ENCODE results near the gene DROSHA. TPM values are rescaled to one million over a fixed set of nuclear protein-coding genes. Genes with fewer than 3 reads are reported as not detected.
"Not testable (repeated sequence)": the region's sequence is repeated elsewhere in the genome, so short reads cannot be mapped to it uniquely, and the experiment has no call there.

DROSHA gene
- total RNA-seq, 1 donor from 2014 or later, result 68.8 TPM

DNA sequence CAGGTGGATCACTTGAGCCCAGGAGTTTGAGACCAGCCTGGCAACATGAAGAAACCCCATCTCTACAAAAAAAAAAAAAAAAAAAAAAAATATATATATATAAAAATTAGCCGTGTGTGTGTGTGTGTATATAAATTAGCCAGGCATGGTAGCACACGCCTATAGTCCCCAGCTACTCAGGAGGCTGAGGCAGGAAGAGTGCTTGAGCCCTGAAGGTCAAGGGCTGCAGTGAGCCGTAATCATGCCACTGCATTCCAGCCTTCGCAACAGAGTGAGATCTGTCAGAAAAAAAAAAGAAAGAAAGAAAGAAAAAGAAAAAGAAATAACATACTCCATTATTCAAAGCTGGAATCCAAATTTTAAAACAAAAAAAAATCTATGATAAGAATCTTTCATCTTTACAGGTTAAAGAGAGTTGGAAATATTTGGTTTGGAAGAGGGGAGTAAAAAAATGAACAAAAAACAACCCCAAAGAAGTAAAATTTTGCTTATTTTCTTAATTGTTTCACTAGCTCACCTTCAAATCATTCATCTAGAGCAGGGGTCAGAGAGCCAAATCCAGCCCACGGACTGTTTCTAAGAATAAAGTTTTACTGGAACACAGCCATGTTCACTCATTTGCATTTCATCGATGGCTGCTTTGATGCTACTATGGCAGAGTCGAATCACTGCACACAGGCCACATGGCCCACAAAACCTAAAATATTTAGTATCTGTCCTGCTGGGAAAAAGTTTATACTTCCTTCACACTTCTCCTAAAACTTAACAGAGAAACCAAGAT is 109.9 kb downstream of the DROSHA start:
- intact Hi-C loops (cut with micrococcal nuclease), result no loop called here

GRCh38 chr5:31417512-31417911 is 114.4 kb downstream of the DROSHA start:
- intact Hi-C loops (cut with micrococcal nuclease), result no loop called here

- intact Hi-C loops (cut with micrococcal nuclease), result no loop called here
Measured at GRCh38 chr5:31416547-31416946, 115.3 kb downstream of the DROSHA start.

DNA sequence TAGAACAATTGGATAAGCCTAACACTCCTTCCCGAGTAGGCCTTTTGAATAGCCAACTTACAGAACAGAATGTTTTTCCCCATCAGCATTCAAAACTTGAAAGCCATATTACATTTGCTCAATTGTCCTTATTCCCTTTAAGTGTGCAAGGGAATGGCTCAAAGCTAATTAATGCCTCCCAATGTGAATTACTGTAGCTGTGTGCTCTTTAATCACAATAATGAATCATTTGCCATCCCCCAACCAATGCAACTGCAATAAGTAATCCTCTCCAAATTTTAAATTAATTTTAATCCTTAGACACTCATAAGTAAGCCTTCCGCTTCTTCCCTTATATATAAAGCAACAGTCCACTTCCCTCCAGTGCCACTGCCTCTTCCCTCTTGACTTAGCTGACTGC is 115.9 kb downstream of the DROSHA start:
- intact Hi-C loops (cut with micrococcal nuclease), result no loop called here

DNA sequence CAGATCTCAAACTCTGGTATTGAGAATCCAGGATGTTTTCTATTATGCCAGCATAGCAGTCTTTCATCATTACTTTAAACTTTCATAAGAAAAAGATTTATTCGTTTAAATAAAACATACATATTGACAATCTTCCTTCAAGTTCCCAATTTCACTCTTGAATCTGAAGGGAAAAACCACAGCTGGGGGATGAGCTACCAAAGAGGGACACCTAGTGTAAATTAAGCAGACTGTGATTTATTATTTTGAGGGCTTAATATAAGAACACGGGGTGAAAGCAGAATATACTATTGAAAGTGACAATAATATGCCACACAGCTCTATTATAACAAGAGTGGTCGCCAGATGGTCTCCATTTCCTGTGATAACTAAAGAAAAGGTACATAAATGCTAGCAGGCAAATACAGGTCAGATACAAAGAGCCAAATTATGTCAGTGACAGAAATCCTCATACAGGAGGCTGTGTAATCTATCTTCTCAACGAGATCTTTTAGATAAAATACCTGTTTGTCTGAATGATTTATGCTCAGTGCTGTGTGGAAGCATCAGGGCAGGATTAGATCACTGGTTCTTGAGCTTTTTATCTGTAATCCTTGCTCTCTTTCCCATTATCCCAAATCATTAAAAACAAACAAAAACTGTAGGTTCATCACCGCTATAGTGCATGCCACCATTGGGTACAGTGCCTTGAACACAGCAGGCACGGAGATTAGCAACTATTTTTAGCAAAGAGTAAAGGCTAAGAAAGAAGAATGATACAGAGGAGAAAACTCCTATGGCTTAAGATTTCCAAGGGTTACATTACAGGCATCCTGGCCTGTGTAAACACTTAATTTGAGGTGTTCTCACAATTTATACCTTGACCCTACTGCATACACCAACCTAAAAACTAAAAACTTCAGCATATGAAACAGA is 116.6 kb downstream of the DROSHA start:
- intact Hi-C loops (cut with micrococcal nuclease), result no loop called here

- intact Hi-C loops (cut with micrococcal nuclease), result no loop called here
Measured at GRCh38 chr5:31413030-31413812, 118.7 kb downstream of the DROSHA start.

DNA sequence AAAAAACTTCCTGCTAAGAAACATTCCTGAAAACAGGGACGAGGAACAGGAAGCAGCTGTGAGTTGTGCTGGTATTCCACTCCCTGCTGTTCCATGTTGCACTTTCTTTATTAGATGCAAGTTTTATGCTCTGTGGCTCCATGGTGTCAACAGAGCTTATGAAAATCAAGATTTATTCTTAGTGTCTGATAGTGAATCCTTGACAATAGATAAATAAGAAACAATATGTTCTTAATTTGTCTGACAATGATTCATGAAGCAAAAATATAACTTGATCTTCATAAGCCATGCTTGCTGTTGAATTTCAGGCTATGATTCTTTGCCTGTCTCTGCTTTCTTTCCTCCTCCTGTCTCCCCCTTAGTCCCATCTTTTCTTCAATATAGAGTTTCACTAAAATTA is 119.6 kb downstream of the DROSHA start:
- intact Hi-C loops (cut with micrococcal nuclease), result no loop called here

DNA sequence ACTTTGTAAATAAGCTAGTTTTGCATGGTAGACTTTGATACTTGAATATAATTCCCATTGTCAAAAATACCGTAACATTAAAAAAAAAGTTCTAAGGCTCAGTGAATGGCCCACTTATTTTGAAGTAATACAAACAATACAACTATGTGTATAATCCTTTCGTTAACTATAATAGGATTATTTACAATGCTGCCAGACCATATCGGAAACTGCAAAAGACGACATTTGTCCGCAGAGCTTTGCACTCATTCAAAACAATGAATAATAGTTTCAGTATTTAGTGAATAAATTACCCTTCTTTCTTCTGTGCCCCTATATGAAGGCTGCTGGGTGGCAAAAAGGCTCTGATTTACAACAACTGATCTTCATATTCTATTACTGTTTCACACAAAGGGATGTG is 121.8 kb downstream of the DROSHA start:
- intact Hi-C loops (cut with micrococcal nuclease), result no loop called here

DNA sequence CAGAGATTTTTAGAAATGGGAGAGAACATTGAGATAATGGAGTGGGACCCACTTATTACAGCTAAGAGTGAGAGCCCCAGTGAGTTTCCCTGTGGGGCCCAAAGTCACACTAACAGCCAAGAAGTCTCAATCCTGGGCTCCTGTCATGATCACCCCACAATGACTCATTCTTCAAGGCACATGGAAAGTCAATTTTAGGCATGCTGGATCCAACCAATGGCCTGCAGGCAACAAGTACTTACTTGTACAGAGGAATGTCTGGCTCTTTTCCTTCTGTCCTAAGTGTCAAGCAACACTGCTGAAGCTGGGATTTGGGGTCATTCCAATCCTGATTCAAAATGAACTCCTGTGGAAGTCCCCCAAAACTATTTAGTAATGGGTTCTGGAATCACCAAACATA is 123.1 kb downstream of the DROSHA start:
- intact Hi-C loops (cut with micrococcal nuclease), result no loop called here

DNA sequence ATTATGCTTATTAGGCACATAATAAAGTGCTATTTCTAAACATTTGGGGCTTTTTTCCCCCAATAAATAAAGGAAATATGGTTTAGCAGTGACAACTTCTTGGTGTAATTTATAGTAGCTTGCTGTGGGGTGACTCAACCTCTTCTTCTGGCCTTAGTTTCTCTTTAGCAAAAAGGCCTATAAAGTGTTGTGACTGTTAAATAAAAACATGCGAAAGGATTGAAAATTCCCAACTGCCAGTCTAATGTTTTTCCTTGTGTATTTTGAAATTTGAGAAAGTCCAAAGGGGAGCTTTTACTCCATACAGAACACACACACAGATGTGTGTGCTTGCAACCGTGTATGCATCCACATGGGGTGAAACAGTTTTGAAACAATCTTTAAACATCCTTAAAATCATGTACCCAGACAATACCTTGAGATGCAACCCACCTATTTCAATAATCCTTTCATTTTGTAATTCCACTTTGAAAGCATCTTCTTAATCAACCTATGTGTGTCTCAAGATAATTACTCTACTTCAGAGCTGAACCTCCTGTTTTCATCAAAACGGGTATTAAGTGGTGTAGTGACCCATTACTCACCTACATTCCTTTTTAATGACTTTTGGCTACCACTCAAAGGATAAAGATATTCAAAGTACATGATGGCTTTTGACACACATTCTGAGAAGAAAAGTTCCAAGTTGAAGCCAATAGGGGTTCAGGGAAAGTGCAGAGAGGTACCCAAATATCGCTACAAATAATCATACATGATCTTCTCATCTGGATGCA is 123.8 kb downstream of the DROSHA start:
- intact Hi-C loops (cut with micrococcal nuclease), result no loop called here

DNA sequence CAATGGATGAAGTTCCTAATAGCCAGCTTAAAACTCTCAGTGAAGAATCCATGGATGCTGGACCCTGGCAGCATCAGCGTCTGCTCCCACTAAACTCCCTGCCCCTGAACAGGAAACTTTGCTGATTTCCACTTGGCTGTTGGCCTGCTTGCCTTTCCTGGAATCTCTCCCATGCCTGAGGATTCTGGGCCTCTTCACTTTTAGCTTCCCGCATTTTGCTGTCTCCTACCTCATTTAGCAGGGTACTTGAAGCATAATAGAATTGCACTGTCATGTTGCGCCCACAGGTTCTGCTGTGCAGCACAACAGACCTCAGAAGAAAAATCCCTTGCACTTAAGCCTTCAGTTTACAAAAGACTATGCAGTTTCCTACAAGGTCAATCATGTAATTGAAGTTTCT is 127.6 kb downstream of the DROSHA start:
- intact Hi-C loops (cut with micrococcal nuclease), result no loop called here

DNA sequence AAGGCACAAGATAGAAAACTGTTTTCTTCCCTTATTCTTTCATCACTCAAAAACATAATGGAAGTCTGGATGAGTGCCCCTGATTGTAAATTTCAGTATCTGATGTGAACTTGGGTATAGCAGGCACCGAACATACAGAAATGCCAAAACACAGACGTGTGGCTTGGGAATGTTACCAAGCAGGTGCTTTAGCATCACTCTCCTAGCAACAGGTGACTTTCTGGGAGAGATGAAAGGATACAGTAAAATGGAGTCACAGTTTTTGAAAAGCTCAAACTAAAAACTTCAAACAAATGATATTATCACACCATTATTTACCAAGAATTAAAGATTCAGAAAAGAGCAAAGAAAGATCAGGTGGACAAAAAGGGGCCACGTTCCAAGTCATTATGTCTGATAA is 130.2 kb downstream of the DROSHA start:
- intact Hi-C loops (cut with micrococcal nuclease), result no loop called here

GRCh38 chr5:31397926-31398557 is 133.9 kb downstream of the DROSHA start:
- intact Hi-C loops (cut with micrococcal nuclease), result no loop called here

DNA sequence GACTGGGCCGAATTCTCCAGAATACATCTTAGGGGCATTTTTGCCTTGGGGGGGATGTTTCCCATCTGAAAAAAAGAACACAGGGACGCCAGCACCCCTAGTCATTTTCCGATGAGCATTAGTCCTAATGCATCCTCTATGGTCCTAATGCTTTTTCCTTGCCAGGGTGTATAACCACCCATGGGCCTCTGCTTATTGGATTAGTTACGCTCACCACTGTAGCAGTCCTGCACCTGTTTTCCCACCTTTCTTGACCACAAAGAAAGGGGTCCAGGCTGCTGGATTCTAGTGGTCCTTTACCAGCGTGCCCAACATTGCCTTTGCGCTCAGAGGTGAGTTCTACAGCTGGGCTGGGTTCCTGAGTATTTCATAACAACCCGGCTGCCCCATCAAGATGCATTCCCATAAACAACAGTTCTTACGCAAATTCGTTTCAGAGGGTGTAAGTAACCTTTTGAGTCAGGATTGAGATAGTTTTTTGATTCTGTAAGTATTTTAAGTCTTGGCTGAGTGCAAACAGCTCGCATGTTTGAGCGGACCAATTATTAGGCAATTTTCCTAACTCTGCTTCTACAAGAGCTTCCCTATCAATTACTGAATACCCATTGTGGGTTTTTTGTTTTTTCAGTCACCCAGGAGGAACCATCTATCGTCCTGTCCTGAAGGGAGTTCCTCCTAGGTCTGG is 135.1 kb downstream of the DROSHA start:
- intact Hi-C loops (cut with micrococcal nuclease), result no loop called here

DNA sequence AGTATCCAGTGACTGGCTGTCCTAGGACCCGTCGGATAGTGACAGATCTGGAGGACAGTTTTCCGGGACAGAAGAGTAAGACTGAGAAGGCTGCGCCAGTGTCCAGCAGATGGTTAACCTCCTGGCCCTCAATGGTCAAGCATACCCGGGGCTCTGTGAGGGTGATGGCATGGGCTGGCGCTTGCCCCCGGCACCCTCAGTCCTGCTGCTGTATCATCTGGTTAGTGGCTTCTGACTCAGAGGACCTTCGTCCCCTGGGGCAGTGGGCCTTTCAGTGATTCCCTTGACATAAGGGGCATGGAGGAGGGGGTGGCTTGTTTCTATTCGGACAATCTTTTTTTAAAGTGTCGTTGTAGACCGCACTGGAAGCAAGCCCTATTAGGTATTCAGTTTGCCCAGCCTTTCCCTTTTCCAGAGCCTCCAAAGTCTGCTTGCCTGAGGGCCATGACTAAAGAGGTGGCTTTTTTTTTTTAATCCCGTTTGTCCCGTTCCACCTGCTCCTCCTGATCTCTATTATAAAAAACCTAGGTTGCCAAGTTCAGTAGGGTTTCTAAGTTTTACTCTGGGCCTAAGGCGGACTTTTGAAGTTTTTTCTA is 136.3 kb downstream of the DROSHA start:
- intact Hi-C loops (cut with micrococcal nuclease), result not testable (repeated sequence)

DNA sequence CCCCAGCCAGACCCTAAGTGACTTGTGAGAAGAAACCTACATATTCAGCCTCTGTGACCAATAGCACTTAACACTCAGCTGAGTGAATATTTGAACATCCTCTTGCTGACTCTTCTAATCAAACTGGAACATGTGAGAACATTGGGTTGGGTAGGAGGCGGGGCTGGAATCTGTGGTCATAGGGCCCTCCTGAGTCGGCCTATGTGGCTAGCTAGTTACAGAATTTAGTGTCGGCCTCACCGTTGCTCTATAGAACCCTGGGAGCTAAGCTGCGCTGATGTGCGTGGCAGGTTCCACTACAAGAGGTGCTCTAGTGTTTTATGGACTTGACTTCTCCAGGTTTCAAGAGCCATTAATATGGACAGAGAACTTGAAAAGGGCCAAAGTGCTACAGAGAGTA is 138.8 kb downstream of the DROSHA start:
- intact Hi-C loops (cut with micrococcal nuclease), result no loop called here

- intact Hi-C loops (cut with micrococcal nuclease), result no loop called here
Measured at GRCh38 chr5:31392061-31392460, 139.8 kb downstream of the DROSHA start.

GRCh38 chr5:31390256-31390655 is 141.6 kb downstream of the DROSHA start:
- intact Hi-C loops (cut with micrococcal nuclease), result no loop called here

DNA sequence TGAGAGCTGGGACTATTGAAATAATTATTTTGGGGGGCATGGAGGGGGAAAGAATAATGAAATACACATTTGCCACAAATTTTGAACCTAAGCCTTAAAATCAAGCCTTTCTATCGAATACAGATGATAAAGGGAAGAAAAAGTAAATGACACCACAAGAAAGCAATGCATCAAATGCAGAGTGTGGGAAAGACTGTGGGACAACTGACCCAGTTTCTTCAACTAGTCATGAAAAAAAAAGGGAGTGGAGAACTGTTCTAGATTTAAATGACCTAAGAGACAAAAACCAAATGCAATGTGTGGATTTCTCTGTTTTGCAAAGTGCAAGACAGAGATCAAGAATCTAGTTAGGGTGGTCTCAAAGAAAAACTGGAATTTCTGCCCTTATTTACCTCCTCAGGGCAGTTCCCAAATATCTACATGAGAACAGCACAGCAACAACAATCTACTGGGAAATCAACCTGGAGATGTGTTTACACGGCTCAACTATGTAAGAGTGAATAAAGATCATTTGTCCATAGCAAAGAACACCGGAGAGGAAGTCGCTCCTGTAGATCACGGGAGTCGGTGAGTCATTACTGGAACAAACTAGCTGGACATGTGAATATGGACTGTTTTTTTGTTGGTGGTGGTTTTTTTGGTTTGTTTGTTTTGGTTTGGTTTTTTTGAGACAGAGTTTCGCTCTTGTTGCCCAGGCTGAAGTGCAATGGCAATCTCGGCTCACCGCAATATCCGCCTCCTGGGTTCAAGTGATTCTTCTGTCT is 145.9 kb downstream of the DROSHA start:
- intact Hi-C loops (cut with micrococcal nuclease), result no loop called here
